ENCODE results near the gene ZFYVE21. TPM values are rescaled to one million over a fixed set of nuclear protein-coding genes. Genes with fewer than 3 reads are reported as not detected.

ZFYVE21 gene
- total RNA-seq, 1 experiment from 2014 or later = 45.7 TPM

DNA sequence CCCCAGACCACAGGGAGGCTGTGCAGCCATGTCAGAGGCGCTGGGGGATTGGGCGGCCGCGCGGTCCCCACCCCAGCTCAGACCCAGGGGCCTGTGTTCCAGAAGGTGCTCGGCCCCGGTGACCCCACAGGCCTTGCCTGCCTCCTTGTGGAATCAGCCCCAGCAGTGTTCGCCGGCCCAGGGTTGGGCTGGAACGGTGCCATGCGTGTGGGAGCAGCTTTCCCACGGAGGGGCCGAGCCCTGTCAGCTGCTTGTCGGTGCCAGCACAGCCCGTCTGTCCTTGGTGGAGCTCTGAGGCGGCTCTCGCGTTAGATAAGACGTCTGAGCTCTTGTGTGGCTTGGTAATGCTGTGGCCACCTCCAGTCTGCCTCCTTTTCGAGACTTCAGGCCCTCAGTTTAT lies 8.5 kb downstream of the ZFYVE21 start:
- CTCF ChIA-PET = no interaction called here
- H3K4me3 Mint-ChIP-seq (ENCODE audit: low read depth, unreplicated experiment) = no peak overlapping the region
- H3K36me3 Mint-ChIP-seq (ENCODE audit: insufficient read depth, unreplicated experiment) = no peaks in the 10 kb centered on the region
- H3K4me1 Mint-ChIP-seq (ENCODE audit: low read depth, unreplicated experiment) = peaks cover 8% of the 10 kb centered on the region
- TF ChIP-seq, protein P1, sequence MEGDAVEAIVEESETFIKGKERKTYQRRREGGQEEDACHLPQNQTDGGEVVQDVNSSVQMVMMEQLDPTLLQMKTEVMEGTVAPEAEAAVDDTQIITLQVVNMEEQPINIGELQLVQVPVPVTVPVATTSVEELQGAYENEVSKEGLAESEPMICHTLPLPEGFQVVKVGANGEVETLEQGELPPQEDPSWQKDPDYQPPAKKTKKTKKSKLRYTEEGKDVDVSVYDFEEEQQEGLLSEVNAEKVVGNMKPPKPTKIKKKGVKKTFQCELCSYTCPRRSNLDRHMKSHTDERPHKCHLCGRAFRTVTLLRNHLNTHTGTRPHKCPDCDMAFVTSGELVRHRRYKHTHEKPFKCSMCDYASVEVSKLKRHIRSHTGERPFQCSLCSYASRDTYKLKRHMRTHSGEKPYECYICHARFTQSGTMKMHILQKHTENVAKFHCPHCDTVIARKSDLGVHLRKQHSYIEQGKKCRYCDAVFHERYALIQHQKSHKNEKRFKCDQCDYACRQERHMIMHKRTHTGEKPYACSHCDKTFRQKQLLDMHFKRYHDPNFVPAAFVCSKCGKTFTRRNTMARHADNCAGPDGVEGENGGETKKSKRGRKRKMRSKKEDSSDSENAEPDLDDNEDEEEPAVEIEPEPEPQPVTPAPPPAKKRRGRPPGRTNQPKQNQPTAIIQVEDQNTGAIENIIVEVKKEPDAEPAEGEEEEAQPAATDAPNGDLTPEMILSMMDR (IDR thresholded peaks at IDR 0.05; ENCODE audit: unreplicated experiment) = no peak
- no TSS peak for BruUV-seq (replicated peaks)
- no peaks in the 10 kb centered on the region for H3K27me3 Mint-ChIP-seq (ENCODE audit: unreplicated experiment)
- no peaks in the 10 kb centered on the region for H3K9me3 Mint-ChIP-seq (ENCODE audit: low read depth, unreplicated experiment)
- intact Hi-C loops (cut with micrococcal nuclease; ENCODE audit: unreplicated experiment) = no loop called here
- H3K27ac Mint-ChIP-seq (ENCODE audit: unreplicated experiment) = no peak overlapping the region
- no peak for DNase-seq

DNA sequence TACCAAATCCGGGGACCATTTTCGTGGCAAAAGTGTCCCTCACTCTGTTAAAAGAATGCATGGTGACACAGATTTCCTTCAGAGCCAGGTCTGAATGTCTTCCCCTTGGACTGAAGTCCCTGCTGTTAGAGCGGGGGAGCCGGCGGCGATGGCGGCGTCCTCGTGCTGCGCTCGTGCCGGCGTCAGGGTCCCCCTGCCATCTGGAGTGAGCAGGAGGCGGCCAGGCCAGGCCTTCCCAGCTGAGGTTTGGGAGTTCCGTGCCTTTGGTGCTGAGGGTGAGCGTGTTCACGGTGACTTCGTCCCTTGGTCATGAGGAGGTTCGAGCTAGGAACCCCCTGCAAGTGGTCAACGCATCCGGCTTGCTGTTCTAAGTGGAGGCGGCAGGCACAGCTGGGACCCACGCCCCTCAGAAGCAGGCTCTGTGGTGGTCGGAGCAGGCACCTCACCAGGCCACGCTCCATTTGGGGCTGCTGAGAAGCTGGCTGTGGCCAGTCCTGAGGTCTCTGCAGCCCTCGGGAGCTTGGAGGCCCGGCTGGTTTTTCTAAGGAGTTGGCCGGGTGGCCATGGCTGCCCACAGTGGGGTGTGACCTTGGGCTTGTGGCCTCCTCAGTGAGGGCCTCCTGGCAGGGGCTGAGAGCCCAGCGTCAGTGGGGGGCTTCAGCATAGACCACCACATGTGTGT lies 9.5 kb downstream of the ZFYVE21 start:
- no peak overlapping the region for H3K4me3 Mint-ChIP-seq (ENCODE audit: low read depth, unreplicated experiment)
- peaks cover 8% of the 10 kb centered on the region for H3K4me1 Mint-ChIP-seq (ENCODE audit: low read depth, unreplicated experiment)
- intact Hi-C loops (cut with micrococcal nuclease; ENCODE audit: unreplicated experiment) = no loop called here
- TF ChIP-seq, protein P1 (IDR thresholded peaks at IDR 0.05; ENCODE audit: unreplicated experiment) = no peak
- BruUV-seq (replicated peaks) = no TSS peak
- H3K36me3 Mint-ChIP-seq (ENCODE audit: insufficient read depth, unreplicated experiment) = peaks cover 6% of the 10 kb centered on the region
- no peaks in the 10 kb centered on the region for H3K27me3 Mint-ChIP-seq (ENCODE audit: unreplicated experiment)
- DNase-seq = no peak
- CTCF ChIA-PET = no interaction called here
- H3K27ac Mint-ChIP-seq (ENCODE audit: unreplicated experiment) = no peak overlapping the region
- no peaks in the 10 kb centered on the region for H3K9me3 Mint-ChIP-seq (ENCODE audit: low read depth, unreplicated experiment)

DNA sequence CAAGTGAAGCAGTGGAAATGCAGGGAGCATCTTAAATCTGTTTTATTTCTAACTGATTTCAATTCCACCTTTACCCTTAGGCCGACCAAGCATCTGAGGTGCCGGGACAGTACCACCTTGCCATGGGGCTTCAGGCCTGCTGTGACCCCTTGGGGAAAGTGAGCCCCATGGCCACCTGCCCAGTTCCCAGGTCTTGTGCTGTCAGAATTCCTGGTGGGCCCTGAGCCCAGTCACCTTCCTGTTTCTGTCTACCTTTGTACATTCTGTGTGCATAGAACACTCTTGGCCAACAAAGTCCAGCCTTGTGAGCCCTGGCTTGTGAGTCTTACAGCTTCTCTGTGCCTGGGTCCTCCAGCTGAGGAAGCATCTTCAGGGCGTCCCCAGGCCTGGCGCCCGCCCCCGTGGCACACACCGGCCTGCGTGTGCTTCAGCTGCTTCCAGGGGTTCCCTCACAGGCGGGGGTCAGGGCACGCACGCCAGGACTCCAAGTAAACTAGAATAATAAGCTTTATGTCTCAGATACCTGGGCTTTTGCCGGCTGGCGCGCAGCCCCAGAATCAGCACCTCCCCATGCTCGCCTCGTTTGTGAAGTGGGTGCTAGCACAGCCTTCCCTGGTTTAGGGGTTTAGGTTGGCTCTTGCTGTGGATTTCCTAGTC lies 10.3 kb downstream of the ZFYVE21 start:
- no peaks in the 10 kb centered on the region for H3K27me3 Mint-ChIP-seq (ENCODE audit: unreplicated experiment)
- H3K4me3 Mint-ChIP-seq (ENCODE audit: low read depth, unreplicated experiment) = no peak overlapping the region
- no peak for DNase-seq
- CTCF ChIA-PET = no interaction called here
- H3K4me1 Mint-ChIP-seq (ENCODE audit: low read depth, unreplicated experiment) = peaks cover 8% of the 10 kb centered on the region
- no peaks in the 10 kb centered on the region for H3K9me3 Mint-ChIP-seq (ENCODE audit: low read depth, unreplicated experiment)
- H3K27ac Mint-ChIP-seq (ENCODE audit: unreplicated experiment) = no peak overlapping the region
- intact Hi-C loops (cut with micrococcal nuclease; ENCODE audit: unreplicated experiment) = no loop called here
- BruUV-seq (replicated peaks) = no TSS peak
- H3K36me3 Mint-ChIP-seq (ENCODE audit: insufficient read depth, unreplicated experiment) = peaks cover 13% of the 10 kb centered on the region
- TF ChIP-seq, protein P1 (IDR thresholded peaks at IDR 0.05; ENCODE audit: unreplicated experiment) = no peak

DNA sequence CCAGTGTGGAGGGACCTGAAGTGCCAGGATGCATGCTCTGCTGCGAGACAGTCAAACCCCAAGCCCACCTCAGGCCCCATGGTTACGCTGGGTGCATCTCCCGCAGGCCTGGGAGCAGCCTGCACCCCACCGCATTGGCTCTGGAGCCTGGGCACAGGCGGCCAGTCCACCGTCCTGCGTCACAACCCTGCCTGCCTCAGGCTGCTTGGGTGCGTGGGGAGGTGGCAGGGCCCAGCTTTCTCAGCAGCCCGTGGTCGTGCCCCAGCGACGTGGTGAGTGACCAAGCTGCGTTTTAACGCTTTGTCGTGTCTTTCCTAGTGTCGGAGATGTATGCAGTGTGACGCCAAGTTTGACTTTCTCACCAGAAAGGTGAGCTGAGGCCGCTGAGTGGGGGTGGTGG lies 10.9 kb downstream of the ZFYVE21 start:
- peaks cover 5% of the 10 kb centered on the region for H3K4me1 Mint-ChIP-seq (ENCODE audit: low read depth, unreplicated experiment)
- H3K4me3 Mint-ChIP-seq (ENCODE audit: low read depth, unreplicated experiment) = no peak overlapping the region
- DNase-seq = no peak
- intact Hi-C loops (cut with micrococcal nuclease; ENCODE audit: unreplicated experiment) = no loop called here
- no peak overlapping the region for H3K27ac Mint-ChIP-seq (ENCODE audit: unreplicated experiment)
- BruUV-seq (replicated peaks) = no TSS peak
- H3K27me3 Mint-ChIP-seq (ENCODE audit: unreplicated experiment) = no peaks in the 10 kb centered on the region
- TF ChIP-seq, protein P1 (IDR thresholded peaks at IDR 0.05; ENCODE audit: unreplicated experiment) = no peak
- peaks cover 15% of the 10 kb centered on the region for H3K36me3 Mint-ChIP-seq (ENCODE audit: insufficient read depth, unreplicated experiment)
- H3K9me3 Mint-ChIP-seq (ENCODE audit: low read depth, unreplicated experiment) = no peaks in the 10 kb centered on the region
- CTCF ChIA-PET = interaction anchor here (0.6 kb wide), 1 partner anchor 186 kb away, joined by 4 read pairs; no protein-coding TSS in a partner anchor
